ENCODE data around the gene EPHB6.
A peak's percentile ranks its signal among the peaks of the same experiment; 100 is the strongest.

Gene EPHB6

GRCh38 chr7:142862786-142863400 is 8.0 kb downstream of the EPHB6 start:
- H3K4me3 ChIP-seq (replicated peaks; ENCODE audit: low read depth, low read length), result no peak overlapping the region
- TF ChIP-seq CTCF (IDR thresholded peaks at IDR 0.05; ENCODE audit: low read depth, low read length, missing control alignments), result no peak
- no peak for DNase-seq (ENCODE audit: extremely low read depth, low read depth)

- no peak for DNase-seq (ENCODE audit: extremely low read depth, low read depth)
- TF ChIP-seq CTCF (IDR thresholded peaks at IDR 0.05; ENCODE audit: low read depth, low read length, missing control alignments), result no peak
- H3K4me3 ChIP-seq (replicated peaks; ENCODE audit: low read depth, low read length), result no peak overlapping the region
Observed at GRCh38 chr7:142863891-142864685, 9.2 kb downstream of the EPHB6 start.

GRCh38 chr7:142864980-142865747 is 10.3 kb downstream of the EPHB6 start:
- DNase-seq (ENCODE audit: extremely low read depth, low read depth), result no peak
- no peak for TF ChIP-seq CTCF (IDR thresholded peaks at IDR 0.05; ENCODE audit: low read depth, low read length, missing control alignments)
- no peak overlapping the region for H3K4me3 ChIP-seq (replicated peaks; ENCODE audit: low read depth, low read length)

GRCh38 chr7:142865766-142866165 is 10.9 kb downstream of the EPHB6 start:
- H3K4me3 ChIP-seq (replicated peaks; ENCODE audit: low read depth, low read length), result no peak overlapping the region
- DNase-seq (ENCODE audit: extremely low read depth, low read depth), result no peak
- no peak for TF ChIP-seq CTCF (IDR thresholded peaks at IDR 0.05; ENCODE audit: low read depth, low read length, missing control alignments)

- no peak overlapping the region for H3K4me3 ChIP-seq (replicated peaks; ENCODE audit: low read depth, low read length)
- DNase-seq (ENCODE audit: extremely low read depth, low read depth), result no peak
- peak; percentile 61 for TF ChIP-seq CTCF (IDR thresholded peaks at IDR 0.05; ENCODE audit: low read depth, low read length, missing control alignments)
Observed at GRCh38 chr7:142866361-142867096, 11.7 kb downstream of the EPHB6 start.

GRCh38 chr7:142867097-142867378 is 12.2 kb downstream of the EPHB6 start:
- no peak for TF ChIP-seq CTCF (IDR thresholded peaks at IDR 0.05; ENCODE audit: low read depth, low read length, missing control alignments)
- no peak for DNase-seq (ENCODE audit: extremely low read depth, low read depth)
- H3K4me3 ChIP-seq (replicated peaks; ENCODE audit: low read depth, low read length), result no peak overlapping the region

Data from HFF-Myc (cell line).